GM12878 (cell line): ENCODE results near the gene CASP12. TPM values are rescaled to one million over a fixed set of nuclear protein-coding genes. Genes with fewer than 3 reads are reported as not detected.

Experiments used
- ATAC-seq: fragments of 200-7000 bp; cut with Tn5 transposase; 3 replicates; pipeline ENCODE4 v1.9.1; 2020; ENCODE audit warnings: mild to moderate bottlenecking, moderate library complexity
- BruUV-seq: library from RNA; stranded (reverse); fragments of 400-500 nt; replicated peaks from 2 replicates; lab custom pipeline; 2021; lab: Mats Ljungman, UMichigan
- CTCF ChIA-PET: fragments of 300-600 bp; sonication (Branson Sonifier 250); formaldehyde crosslinking; extraction: SDS; loops from one replicate; lab custom pipeline; 2021; ENCODE audit warnings: inconsistent platforms; lab: Yijun Ruan, JAX
- POLR2A ChIA-PET: fragments of 350-600 bp; formaldehyde crosslinking; extraction: SDS; loops from one replicate; lab custom pipeline; 2021; ENCODE audit warnings: inconsistent platforms; lab: Charles Lee
- RAD21 ChIA-PET: fragments of 300-600 bp; sonication (Branson Sonifier 250); formaldehyde crosslinking; loops from one replicate; lab custom pipeline; 2023; ENCODE audit warnings: antibody characterized with exemption; ENCODE audit not compliant: unreplicated experiment; lab: Charles Lee
- SMC1A ChIA-PET: fragments of 300-600 bp; sonication (Branson Sonifier 250); formaldehyde crosslinking; loops from one replicate; lab custom pipeline; 2023; ENCODE audit not compliant: unreplicated experiment, uncharacterized antibody; lab: Charles Lee
- DNase-seq: peaks from one replicate; pipeline ENCODE4 v3.0.0-alpha.2; 2011; ENCODE audit warnings: low read depth, low spot score
- FAIRE-seq: peaks from 3 replicates; lab custom pipeline; 2011; peaks lifted over from hg19 to GRCh38; lab: Jason Lieb, UNC
- H2AFZ ChIP-seq: 2 replicates; pipeline ENCODE4 v1.6.0; 2011; ENCODE audit warnings: low read depth, low read length, control low read depth; ENCODE audit not compliant: control insufficient read depth
- H3K27ac ChIP-seq: 2 replicates; pipeline ENCODE4 v1.5.1; 2011; ENCODE audit warnings: control low read depth; ENCODE audit not compliant: control insufficient read depth, insufficient read depth
- H3K27me3 ChIP-seq, 2 experiments: replicated peaks in 1 of 2; 2 replicates each; pipeline versions ENCODE4 v1.6.0 to v1.6.1; 2011; ENCODE audit warnings: low read length in 1 of 2; ENCODE audit not compliant: control insufficient read depth in 2 of 2, insufficient read depth in 2 of 2
- H3K36me3 ChIP-seq, 2 experiments: 2 replicates each; pipeline ENCODE4 v1.5.1; 2011; ENCODE audit warnings: low read length in 1 of 2; ENCODE audit not compliant: control insufficient read depth in 2 of 2, insufficient read depth in 2 of 2
- H3K4me1 ChIP-seq: 2 replicates; pipeline ENCODE4 v1.6.1; 2011; ENCODE audit warnings: mild to moderate bottlenecking, low read length, moderate library complexity, mixed read lengths; ENCODE audit not compliant: control insufficient read depth, insufficient read depth
- H3K4me2 ChIP-seq: 2 replicates; pipeline ENCODE4 v1.6.0; 2011; ENCODE audit warnings: control low read depth; ENCODE audit not compliant: control insufficient read depth, insufficient read depth
- H3K4me3 ChIP-seq: fragments of 200-600 bp; sonication (generic); 2 replicates; pipeline ENCODE4 v1.5.1; 2016
- H3K79me2 ChIP-seq: 2 replicates; pipeline ENCODE4 v1.6.0; 2011; ENCODE audit warnings: low read length; ENCODE audit not compliant: control insufficient read depth, insufficient read depth
- H3K9ac ChIP-seq: 2 replicates; pipeline ENCODE4 v1.8.0; 2011; ENCODE audit warnings: low read length, control low read depth, mixed read lengths; ENCODE audit not compliant: control insufficient read depth, insufficient read depth
- H3K9me3 ChIP-seq: replicated peaks from 3 replicates; pipeline ENCODE4 v1.5.1; 2011; ENCODE audit warnings: mild to moderate bottlenecking, low read length; ENCODE audit not compliant: control insufficient read depth, insufficient read depth
- H4K20me1 ChIP-seq: 2 replicates; pipeline ENCODE4 v1.6.0; 2011; ENCODE audit not compliant: control insufficient read depth, insufficient read depth
- E2F8 ChIP-seq: fragments of 450-650 bp; IDR thresholded peaks from 2 replicates; pipeline ENCODE4 v1.6.1; 2018; ENCODE audit warnings: mild to moderate bottlenecking, low read depth, moderate library complexity; ENCODE audit not compliant: partially characterized antibody
- ESRRA ChIP-seq: IDR thresholded peaks from 2 replicates; pipeline ENCODE4 v1.6.1; 2012; ENCODE audit warnings: mild to moderate bottlenecking, low read length, improper control_type of control experiment
- FOXK2 ChIP-seq: fragments of 450-650 bp; IDR thresholded peaks from 2 replicates; pipeline ENCODE4 v1.6.1; 2017; ENCODE audit warnings: mild to moderate bottlenecking, moderate library complexity
- HSF1 ChIP-seq: fragments of 150-350 bp; IDR thresholded peaks from 2 replicates; pipeline ENCODE4 v1.6.1; 2014; ENCODE audit warnings: mild to moderate bottlenecking, low read depth, low read length
- IRF3 ChIP-seq: fragments of 450-650 bp; IDR thresholded peaks from 2 replicates; pipeline ENCODE4 v1.6.1; 2014; ENCODE audit warnings: mild to moderate bottlenecking
- MYB ChIP-seq: fragments of 150-350 bp; IDR thresholded peaks from 2 replicates; pipeline ENCODE4 v1.6.1; 2014; ENCODE audit warnings: mild to moderate bottlenecking, low read depth, low read length, borderline replicate concordance
- PBX3 ChIP-seq: IDR thresholded peaks from 2 replicates; pipeline ENCODE4 v1.6.1; 2011; ENCODE audit warnings: mild to moderate bottlenecking, low read depth, low read length, moderate library complexity; ENCODE audit not compliant: insufficient replicate concordance
- USF2 ChIP-seq: IDR thresholded peaks from 2 replicates; pipeline ENCODE4 v1.6.1; 2011; ENCODE audit warnings: low read depth, low read length, improper control_type of control experiment, borderline replicate concordance
- ZNF687 ChIP-seq: fragments of 450-650 bp; IDR thresholded peaks from 2 replicates; pipeline ENCODE4 v1.6.1; 2017; ENCODE audit warnings: mild to moderate bottlenecking, moderate library complexity
- WGBS: methylation state at CpG from one replicate; pipeline ENCODE4 v1.1.6; 2016; ENCODE audit warnings: low lambda C conversion rate; ENCODE audit not compliant: insufficient replicate concordance, insufficient coverage; ENCODE audit errors: missing lambda C conversion rate; 5-methylcytosine and 5-hydroxymethylcytosine counted together
- in situ Hi-C: fragments of 300-500 bp; cut with MboI; formaldehyde crosslinking; loops from 9 replicates; pipeline ENCODE4 v1.14.3; 2018; ENCODE audit warnings: mixed read lengths
- intact Hi-C: fragments of 100-400 bp; cut with micrococcal nuclease; formaldehyde crosslinking; loops from one replicate; pipeline ENCODE4 v1.14.2; 2022; ENCODE audit not compliant: unreplicated experiment
- polyA plus RNA-seq, 11 experiments: library from polyadenylated mRNA; depleted of rRNA in 4 of 11; unstranded in 6 of 11; stranded (reverse) in 5 of 11; fragments of >200 nt; fragmentation: Nextera tagmentation in 4 of 11; fragmentation: Illumina TruSeq in 1 of 11; extraction: Ambion mirVana in 4 of 11; extraction: Trizol in 1 of 11; gene quantifications; 1 replicate in 1 of 11; 2 replicates in 10 of 11; pipeline versions ENCODE4 v1.2.1 to v1.2.3, GENCODE V29; 2011 to 2016; ENCODE audit warnings: inconsistent platforms in 2 of 11, missing spikeins in 2 of 11, low read depth in 1 of 11
- total RNA-seq, 4 experiments: library from RNA; depleted of rRNA in 3 of 4; stranded (reverse); fragments of >200 nt in 3 of 4; fragmentation: Illumina TruSeq in 1 of 4; extraction: Trizol in 1 of 4; gene quantifications; 2 replicates each; pipeline versions ENCODE4 v1.2.1 to v1.2.3, GENCODE V29; 2013 to 2021

CASP12 gene
- total and polyA plus RNA-seq, 10 of the 15 experiments (the other 5 are each of a cell fraction or from before 2014, with no cell fraction given), result 0.10 to 0.14 TPM; not detected in 8

GRCh38 chr11:104855965-104856364 lies 42.3 kb downstream of the CASP12 start (continued):
- TF ChIP-seq E2F8, result no peak
- TF ChIP-seq ESRRA, result no peak
- TF ChIP-seq MYB, result no peak
- TF ChIP-seq PBX3, result no peak
- TF ChIP-seq IRF3, result no peak
- TF ChIP-seq FOXK2, result no peak

GRCh38 chr11:104853276-104853675 lies 45.0 kb downstream of the CASP12 start:
- Histone ChIP-seq H3K79me2 (no peaks in the 10 kb centered on the region), H3K9ac (no peak overlapping the region), H3K27ac (no peak overlapping the region), H3K4me2 (no peak overlapping the region), H2AFZ (no peak overlapping the region), H3K4me3 (no peak overlapping the region), H3K27me3 (no peaks in the 10 kb centered on the region), H3K9me3 (no peaks in the 10 kb centered on the region), H4K20me1 (no peaks in the 10 kb centered on the region), H3K36me3 (no peaks in the 10 kb centered on the region), H3K4me1 (no peaks in the 10 kb centered on the region)
- intact Hi-C loops (no loop called here), in situ Hi-C loops (no loop called here)
- ChIA-PET RAD21 (no interaction called here), CTCF (interaction anchor here (0.9 kb wide), 1 partner anchor 20 kb away, joined by 3 read pairs; no protein-coding TSS in a partner anchor), SMC1A (no interaction called here), POLR2A (no interaction called here)
- no peak for ATAC-seq
- BruUV-seq, result no TSS peak
- no peak for FAIRE-seq
- DNase-seq, result no peak
- 78% methylated on average over 3 of the region's 3 CpGs for WGBS
- TF ChIP-seq ZNF687 (no peak), HSF1 (no peak), USF2 (no peak)
